NCI-H1694 (cell line): ENCODE data around the gene FYTTD1.

Experiments
- DNase-seq: peaks from one replicate; lab custom pipeline; 2025; lab: John Stamatoyannopoulos, UW

Gene FYTTD1

GRCh38 chr3:197737319-197737649 lies 12.4 kb upstream of the FYTTD1 start:
- DNase-seq, result no peak

- DNase-seq, result no peak
Observed at GRCh38 chr3:197737749-197738462, 11.8 kb upstream of the FYTTD1 start.

GRCh38 chr3:197742787-197743186 lies 6.9 kb upstream of the FYTTD1 start:
- DNase-seq, result no peak

GRCh38 chr3:197746209-197746608 lies 3.5 kb upstream of the FYTTD1 start:
- no peak for DNase-seq

- DNase-seq, result no peak
Observed at GRCh38 chr3:197746801-197747237, 2.9 kb upstream of the FYTTD1 start.

- DNase-seq, result no peak
Observed at GRCh38 chr3:197748597-197749314, 927 bp upstream of the FYTTD1 start.

GRCh38 chr3:197749315-197749600 lies 425 bp upstream of the FYTTD1 start:
- DNase-seq, result peak; percentile 69

GRCh38 chr3:197750396-197750831 lies 731 bp downstream of the FYTTD1 start:
- DNase-seq, result peak; percentile 38

GRCh38 chr3:197750858-197751737 lies 1.4 kb downstream of the FYTTD1 start:
- DNase-seq, result no peak

GRCh38 chr3:197752107-197752506 lies 2.4 kb downstream of the FYTTD1 start:
- no peak for DNase-seq

GRCh38 chr3:197753263-197753662 lies 3.6 kb downstream of the FYTTD1 start:
- DNase-seq, result peak; percentile 16

- no peak for DNase-seq
Observed at GRCh38 chr3:197756704-197757103, 7.0 kb downstream of the FYTTD1 start.

- DNase-seq, result no peak
Observed at GRCh38 chr3:197758512-197758911, 8.8 kb downstream of the FYTTD1 start.

- no peak for DNase-seq
Observed at GRCh38 chr3:197761784-197762183, 12.1 kb downstream of the FYTTD1 start.

- no peak for DNase-seq
Observed at GRCh38 chr3:197775317-197775716, 25.6 kb downstream of the FYTTD1 start.

GRCh38 chr3:197782230-197782629 lies 32.5 kb downstream of the FYTTD1 start:
- DNase-seq, result no peak

GRCh38 chr3:197784019-197784585 lies 34.4 kb downstream of the FYTTD1 start:
- DNase-seq, result no peak

GRCh38 chr3:197787412-197787811 lies 37.7 kb downstream of the FYTTD1 start:
- DNase-seq, result no peak

- no peak for DNase-seq
Observed at GRCh38 chr3:197789309-197789708, 39.6 kb downstream of the FYTTD1 start.

GRCh38 chr3:197790033-197790432 lies 40.4 kb downstream of the FYTTD1 start:
- DNase-seq, result no peak

GRCh38 chr3:197791113-197791891 lies 41.6 kb downstream of the FYTTD1 start, which contains the start of gene LRCH3:
Gene LRCH3, plus strand, starts transcription at chr3:197791254. Its CDS starts 25 bp downstream, at chr3:197791279.
- DNase-seq, result peak; percentile 62
